NCI-H82 (cell line): Measurements from ENCODE around the gene KDELR1.

ENCODE experiments used
- DNase-seq: peaks from one replicate; lab custom pipeline; 2025; lab: John Stamatoyannopoulos, UW

Gene KDELR1

GRCh38 chr19:48391100-48392005 lies at the start of gene KDELR1:
Gene KDELR1, minus strand, starts transcription at chr19:48391551. Its CDS starts 193 bp downstream, at chr19:48391358.
- DNase-seq, result peak; percentile 89

DNA sequence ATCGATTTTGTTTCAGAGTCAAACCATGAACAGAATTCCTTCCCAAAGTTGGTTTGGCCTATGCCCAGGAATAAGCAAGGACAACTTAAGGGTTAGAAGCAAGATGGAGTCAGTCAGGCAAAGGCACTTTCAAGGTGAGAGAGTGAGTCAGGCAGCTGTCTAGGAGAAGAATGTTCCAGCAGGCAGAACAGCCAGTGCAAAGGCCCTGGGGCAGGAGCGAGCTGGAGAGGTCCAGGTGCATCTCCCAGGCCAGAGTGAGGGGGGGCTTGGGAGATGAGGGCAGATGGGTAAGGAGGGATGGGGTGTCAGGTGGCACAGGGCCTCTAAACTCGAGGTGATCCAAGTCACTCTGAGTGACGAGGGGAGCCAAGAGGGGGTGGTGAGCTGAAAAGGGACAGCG lies 45.2 kb upstream of the KDELR1 start:
- no peak for DNase-seq

- no peak for DNase-seq
Observed at GRCh38 chr19:48433337-48433736, 42.0 kb upstream of the KDELR1 start.

DNA sequence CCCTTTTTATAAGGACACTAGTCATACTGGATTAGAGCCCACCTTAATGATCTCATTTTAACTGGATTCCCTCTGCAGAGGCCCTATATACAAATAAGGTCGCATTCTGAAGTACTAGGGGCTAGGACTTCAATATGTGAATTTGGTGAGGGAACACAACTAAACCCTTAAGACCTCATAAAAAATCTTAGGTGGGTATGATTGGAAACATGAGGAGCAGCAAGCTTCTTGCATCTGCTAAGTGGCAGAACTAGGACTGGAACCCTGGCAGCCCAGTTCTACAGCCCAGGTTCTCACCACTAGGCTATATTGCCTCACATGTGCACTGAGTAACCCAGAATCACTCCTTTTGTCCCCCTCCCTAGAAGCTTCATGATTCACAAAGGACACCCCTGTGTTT lies 37.3 kb upstream of the KDELR1 start:
- DNase-seq, result peak; percentile 38

GRCh38 chr19:48424694-48425219 lies 33.4 kb upstream of the KDELR1 start:
- DNase-seq, result no peak

DNA sequence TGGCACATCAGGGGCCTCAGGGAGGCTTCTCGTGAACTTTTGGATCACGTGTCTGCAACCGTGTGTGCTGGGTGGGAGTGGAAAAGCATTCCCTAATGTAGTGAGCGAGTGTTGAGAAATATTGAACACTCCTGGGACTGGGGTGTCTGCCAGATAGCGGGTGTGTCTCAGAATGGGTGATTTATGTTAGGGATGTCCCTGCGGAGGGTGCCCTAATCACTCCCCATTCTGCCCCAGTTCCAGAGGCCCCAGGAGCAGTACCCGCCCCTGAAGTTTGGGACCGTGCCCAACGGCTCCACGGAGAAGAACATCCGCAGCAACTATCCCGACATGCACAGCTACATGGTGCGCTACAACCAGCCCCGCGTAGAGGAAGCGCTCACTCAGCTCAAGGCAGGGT lies 30.2 kb upstream of the KDELR1 start:
- DNase-seq, result no peak

GRCh38 chr19:48419158-48419920 lies 28.0 kb upstream of the KDELR1 start:
- peak; percentile 87 for DNase-seq

- DNase-seq, result no peak
Observed at GRCh38 chr19:48418317-48419064, 27.1 kb upstream of the KDELR1 start.

- DNase-seq, result no peak
Observed at GRCh38 chr19:48417421-48417820, 26.1 kb upstream of the KDELR1 start.

GRCh38 chr19:48415806-48416221 lies 24.5 kb upstream of the KDELR1 start:
- DNase-seq, result no peak

DNA sequence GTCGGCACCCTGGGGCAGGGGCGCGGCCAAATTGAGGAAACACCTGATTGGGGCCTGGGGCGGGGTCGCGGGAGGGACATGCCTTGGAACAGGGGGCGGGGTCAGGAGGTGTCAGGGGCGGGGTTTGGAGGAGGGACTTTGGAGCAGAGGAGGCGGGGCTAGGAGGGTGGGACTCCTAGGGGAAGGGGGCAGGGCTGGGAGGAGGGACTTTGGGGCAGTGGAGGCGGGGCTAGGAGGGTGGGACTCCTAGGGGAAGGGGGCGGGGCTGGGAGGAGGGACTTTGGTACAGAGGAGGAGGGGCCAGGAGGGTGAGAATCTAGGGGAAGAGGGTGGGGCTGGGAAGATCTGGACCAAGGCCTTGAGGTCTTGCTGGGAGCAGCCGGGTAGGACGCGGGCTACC lies 24.0 kb upstream of the KDELR1 start:
- peak; percentile 92 for DNase-seq

GRCh38 chr19:48413879-48414587 lies 22.7 kb upstream of the KDELR1 start:
- no peak for DNase-seq

GRCh38 chr19:48405850-48406249 lies 14.5 kb upstream of the KDELR1 start:
- DNase-seq, result peak; percentile 25

- DNase-seq, result no peak
Observed at GRCh38 chr19:48405010-48405659, 13.8 kb upstream of the KDELR1 start.

- peak; percentile 92 for DNase-seq
Observed at GRCh38 chr19:48403606-48404005, 12.3 kb upstream of the KDELR1 start.

DNA sequence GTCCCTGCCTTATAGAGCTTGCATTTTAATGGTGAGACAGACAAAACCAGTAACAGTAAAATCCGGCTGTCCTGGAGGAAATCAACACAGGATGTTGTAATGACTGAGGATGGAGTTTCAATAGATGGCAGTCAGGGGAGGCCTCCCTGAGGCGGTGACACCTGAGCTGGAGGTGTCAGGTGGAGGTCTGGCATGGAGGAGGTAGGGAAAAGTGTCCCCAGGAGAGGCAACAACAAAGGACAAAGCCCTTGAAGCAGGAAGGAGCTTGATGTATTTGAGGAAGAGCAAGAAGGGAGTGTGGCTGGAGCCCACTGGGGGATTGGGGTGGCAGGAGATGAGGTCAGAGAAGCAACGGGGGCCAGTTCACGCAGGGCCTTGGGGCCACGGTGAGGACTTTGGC lies 9.9 kb upstream of the KDELR1 start:
- no peak for DNase-seq

DNA sequence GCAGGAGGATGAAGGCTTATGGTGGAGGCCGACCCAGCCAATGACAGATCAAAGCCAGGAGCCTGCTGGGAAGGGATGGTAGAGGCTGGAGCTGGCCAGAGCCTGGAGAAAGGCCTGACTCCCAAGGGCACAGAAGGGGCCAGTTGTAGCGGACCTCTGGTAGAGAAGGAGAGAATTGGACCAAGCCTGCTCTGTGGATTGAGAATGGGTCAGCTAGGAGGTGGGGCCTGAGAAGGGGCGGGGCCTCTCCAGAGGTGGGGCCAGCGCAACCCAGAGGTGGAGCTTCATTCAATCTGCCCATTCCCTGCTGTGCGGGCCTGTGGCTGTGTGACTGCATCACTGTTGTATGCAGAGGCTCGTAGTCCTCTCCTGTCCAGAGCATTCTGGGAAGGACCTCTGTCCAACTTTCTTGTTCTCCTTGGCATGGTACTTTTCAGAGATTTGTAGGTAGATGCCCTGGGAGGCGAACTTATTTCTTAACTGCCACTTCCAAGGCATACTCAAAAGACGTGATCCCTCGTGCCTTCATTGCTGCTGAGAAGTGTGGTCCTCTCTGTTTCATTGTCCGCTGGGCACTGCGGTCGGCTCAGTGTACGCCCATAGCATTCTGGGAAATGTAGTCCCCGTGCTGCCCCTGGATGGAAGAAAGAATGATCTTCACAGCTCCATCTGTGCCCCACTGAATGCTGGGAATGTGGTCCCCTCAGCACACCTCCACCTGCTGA lies 8.8 kb upstream of the KDELR1 start:
- peak; percentile 60 for DNase-seq

- peak; percentile 99 for DNase-seq
Observed at GRCh38 chr19:48398375-48399235, 7.3 kb upstream of the KDELR1 start.

DNA sequence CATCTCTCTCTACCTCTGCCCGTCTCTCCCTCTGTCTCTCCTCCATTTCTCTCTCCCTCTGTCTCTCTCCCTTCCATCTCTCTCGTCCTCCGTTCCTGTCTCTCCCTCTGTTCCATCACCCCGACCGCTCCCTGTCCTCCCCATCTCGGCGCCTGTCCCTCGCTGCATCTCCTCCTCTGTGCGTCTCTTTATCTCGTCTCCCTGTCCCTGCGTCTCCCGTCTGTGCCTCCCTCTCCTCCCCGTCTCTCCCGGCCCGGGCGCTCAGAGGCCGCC lies 6.7 kb upstream of the KDELR1 start:
- DNase-seq, result peak; percentile 56
